Superior temporal gyrus (tissue), 1 donor: ENCODE measurements around the gene PRAMEF8.
"Not testable (repeated sequence)": the region's sequence is repeated elsewhere in the genome, so short reads cannot be mapped to it uniquely, and the experiment has no call there.

Experiments used
- DNase-seq: peaks from one replicate; pipeline ENCODE4 v3.0.0-alpha.2; 2016; ENCODE audit errors: extremely low spot score

Gene PRAMEF8

DNA sequence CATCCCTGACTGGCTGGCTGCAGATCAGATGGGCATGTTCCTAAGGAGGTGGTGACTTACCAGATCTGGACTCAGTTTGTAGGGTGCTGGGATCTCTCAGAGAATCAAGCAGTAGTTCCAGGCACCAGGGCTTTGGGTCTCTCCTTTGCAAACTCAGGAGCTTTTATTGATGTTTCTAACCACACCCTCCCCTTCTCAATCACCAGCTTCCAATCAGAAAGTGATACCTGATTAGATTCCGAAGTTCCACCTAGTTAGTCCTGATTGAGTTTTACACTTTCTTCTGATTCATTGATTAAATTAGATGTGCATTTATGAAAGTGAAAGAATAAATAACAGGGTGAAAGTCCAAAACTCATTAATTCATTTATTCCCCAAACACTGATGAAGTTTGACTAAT, at the start of gene PRAMEF8:
Gene PRAMEF8 (minus strand): TSS at position 101 of the 400 bp plus-strand sequence. CDS start 1,046 bp downstream, outside the sequence.
- DNase-seq, result not testable (repeated sequence)

- not testable (repeated sequence) for DNase-seq
Observed at GRCh38 chr1:13315281-13315680, 30.3 kb upstream of the PRAMEF8 start, which contains the start of gene PRAMEF15. Gene PRAMEF15, plus strand, starts transcription at chr1:13315581. Its CDS starts 2,827 bp downstream, at chr1:13318408.

DNA sequence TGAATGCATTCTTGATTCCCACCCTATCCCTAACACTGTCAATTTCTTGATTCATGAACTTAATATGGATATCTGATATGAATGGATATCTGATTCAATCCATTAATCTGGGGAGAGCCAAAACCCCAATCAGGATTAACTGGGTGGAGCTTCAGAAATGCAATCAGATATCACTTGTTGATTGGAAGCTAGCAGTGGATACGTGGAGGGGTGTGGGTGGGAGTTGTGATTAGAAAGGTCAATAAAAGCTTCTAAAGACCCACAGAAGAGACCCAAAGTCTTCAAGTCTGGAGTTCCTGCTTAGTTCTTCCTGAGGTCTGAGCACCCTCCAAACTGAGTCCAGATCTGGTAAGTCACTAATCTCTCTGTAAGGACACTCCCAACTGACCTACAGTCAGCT, 18.3 kb upstream of the PRAMEF8 start, which contains the start of gene PRAMEF33:
Gene PRAMEF33 (plus strand): TSS at position 301 of the 400 bp plus-strand sequence. CDS start 2,416 bp downstream, outside the sequence.
- not testable (repeated sequence) for DNase-seq

DNA sequence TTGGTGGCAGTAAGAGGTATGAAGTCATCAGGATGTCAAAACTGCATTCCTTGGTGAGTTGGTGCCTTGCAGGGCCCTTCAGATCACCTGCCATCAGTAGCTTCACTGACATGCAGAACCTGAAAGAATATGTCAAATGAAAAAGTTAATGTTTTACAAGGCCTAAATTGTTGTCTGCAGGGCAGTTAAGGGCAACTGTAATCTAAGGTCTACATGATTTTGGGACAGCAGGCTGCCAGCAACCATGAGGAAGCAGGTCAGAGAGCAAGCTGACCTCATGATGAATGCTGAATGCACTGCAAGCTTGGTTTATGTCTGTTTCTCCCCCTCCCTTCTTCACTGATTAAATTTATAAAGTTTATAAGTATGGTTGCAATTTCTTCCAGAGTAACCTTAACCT, 17.3 kb upstream of the PRAMEF8 start:
- not testable (repeated sequence) for DNase-seq

GRCh38 chr1:13298699-13299098, 13.8 kb upstream of the PRAMEF8 start:
- not testable (repeated sequence) for DNase-seq

DNA sequence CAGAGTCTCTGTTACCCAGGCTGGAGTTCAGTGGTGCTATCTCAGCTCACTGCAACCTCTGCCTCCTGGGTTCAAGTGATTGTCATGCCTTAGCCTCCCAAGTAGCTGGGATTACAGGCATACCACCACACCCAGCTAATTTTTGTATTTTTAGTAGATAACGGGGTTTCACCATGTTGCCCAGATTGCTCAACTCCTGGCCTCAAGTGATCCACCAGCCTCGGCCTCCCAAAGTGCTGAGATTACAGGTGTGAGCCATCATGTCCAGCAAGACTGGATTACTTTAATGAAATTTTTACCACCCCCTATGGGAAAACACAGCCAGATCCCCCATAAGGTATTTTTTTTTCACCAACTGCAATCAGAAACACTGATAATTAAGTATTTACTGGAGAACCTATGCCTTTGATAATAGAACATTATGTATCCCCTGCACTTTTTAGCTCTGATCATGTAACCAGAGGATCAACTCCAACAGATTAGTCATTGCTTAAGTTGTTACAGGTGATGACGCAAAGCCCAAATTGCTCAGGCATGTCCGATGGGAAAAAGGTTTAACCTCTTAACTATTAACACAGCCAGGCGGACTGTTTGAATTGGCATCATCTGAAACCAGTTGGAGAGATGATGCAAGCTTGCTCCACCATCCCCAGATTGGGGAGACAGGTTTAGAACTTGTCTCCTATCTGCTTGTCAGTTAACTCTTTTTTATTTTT, 12.4 kb upstream of the PRAMEF8 start:
- not testable (repeated sequence) for DNase-seq

GRCh38 chr1:13289030-13289429, 4.1 kb upstream of the PRAMEF8 start:
- not testable (repeated sequence) for DNase-seq

- DNase-seq, result not testable (repeated sequence)
Observed at GRCh38 chr1:13279617-13280016, 5.3 kb downstream of the PRAMEF8 start.

DNA sequence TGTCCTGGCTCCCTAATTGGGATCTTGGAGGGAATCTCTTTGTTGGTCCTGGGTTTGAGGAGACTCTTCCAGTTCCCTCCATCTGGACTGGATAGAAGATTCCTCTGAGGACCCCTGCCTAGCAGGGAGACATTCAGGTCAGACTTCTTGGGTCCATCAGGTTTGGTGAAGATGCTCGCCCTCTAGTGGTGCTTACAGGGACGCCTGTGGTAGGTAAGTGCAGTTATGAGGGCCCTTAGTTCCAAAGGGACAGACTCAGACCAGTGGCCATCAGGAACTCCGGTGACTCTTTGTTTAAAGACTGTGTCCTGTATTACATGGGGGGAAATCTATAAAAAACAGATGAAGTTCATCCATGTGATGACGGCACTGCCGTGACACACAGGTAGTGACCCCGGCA, 7.9 kb downstream of the PRAMEF8 start:
- DNase-seq, result not testable (repeated sequence)

- DNase-seq, result not testable (repeated sequence)
Observed at GRCh38 chr1:13265124-13265523, 19.8 kb downstream of the PRAMEF8 start.

DNA sequence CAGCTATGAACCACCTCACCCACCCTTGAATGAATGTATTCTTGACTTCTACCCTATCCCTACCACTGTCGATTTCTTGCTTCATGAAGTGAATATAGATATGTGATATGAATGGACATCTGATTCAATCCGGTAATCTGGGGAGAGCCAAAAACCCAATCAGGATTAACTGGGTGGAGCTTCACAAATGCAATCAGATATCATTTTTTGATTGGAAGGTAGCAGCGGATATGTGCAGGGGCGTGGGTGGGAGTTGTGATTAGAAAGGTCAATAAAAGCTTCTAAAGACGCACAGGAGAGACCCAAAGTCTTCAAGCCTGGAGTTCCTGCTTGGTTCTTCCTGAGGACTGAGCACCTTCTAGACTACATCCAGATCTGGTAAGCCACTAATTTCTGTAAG, 31.0 kb downstream of the PRAMEF8 start, which contains the start of gene PRAMEF5:
Gene PRAMEF5 (plus strand): TSS at position 301 of the 400 bp plus-strand sequence. CDS start 5,071 bp downstream, outside the sequence.
- DNase-seq, result not testable (repeated sequence)

GRCh38 chr1:13247122-13247521, 37.8 kb downstream of the PRAMEF8 start:
- DNase-seq, result not testable (repeated sequence)

GRCh38 chr1:13246554-13246871, 38.4 kb downstream of the PRAMEF8 start:
- DNase-seq, result not testable (repeated sequence)

GRCh38 chr1:13245841-13246553, 38.9 kb downstream of the PRAMEF8 start:
- not testable (repeated sequence) for DNase-seq

DNA sequence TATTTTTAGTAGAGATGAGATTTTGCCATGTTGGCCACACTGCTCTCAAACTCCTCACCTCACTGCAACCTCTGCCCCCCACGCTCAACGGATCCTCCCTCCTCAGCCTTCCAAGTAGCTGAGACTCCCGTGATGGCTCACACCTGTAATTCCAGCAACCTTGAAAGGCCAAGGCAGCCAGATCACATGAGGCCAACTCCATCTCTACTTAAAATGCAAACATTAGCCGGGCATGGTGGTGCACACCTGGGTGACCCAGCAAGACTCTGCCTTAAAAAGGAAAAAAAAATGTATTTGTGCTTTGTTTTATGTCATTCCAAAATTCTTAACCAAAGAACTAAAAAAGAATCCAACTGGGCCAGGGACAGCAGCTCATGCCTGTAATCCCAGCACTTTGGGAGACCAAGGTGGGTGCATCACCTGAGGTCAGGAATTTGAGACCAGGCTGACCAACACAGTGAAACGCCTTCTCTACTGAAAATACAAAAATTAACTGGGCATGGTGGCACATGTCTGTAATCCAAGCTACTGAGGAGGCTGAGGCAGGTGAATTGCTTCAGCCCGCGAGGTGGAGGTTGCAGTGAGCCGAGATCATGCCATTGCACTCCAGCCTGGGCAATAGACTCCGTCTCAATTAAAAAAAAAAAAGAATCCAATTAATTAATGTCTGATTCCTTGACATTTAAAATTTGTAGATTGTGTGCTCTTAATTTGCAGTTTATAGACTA, 41.2 kb downstream of the PRAMEF8 start:
- not testable (repeated sequence) for DNase-seq

DNA sequence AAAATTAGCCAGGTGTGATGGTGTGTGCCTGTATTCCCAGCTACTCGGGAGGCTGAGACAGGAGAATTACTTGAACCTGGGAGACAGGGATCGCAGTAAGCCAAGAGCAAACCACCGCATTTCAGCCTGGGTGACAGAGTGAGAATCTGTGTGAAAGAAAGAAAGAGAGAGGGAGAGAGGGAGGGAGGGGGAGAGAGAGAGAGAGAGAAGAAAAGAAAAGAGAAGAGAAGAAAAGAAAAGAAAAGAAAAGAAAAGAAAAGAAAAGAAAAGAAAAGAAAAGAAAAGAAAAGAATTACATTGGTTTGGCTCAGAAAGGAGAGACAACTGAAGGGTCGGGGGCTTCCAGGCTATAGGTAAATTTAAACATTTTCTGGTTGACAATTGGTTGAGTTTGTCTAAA, 45.3 kb downstream of the PRAMEF8 start:
- DNase-seq, result not testable (repeated sequence)

- not testable (repeated sequence) for DNase-seq
Observed at GRCh38 chr1:13237572-13237971, 47.4 kb downstream of the PRAMEF8 start.

DNA sequence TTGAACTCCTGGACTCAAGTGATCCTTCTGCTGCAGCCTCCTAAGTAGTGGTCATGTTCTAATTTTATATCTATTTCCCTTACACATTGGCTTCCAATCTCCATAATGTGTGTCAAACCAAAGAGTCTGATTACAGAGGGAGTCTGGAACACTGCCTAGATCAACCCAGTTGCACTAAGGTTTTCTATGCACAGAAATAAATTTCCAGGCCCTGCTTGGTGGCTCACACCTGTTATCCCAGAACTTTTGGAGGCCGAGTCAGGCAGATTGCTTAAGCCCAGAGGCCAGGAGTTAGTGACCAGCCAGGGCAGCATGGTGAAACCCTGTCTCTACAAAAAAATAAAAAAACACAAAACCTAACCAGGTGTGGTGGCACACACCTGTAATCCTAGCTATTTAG, 50.9 kb downstream of the PRAMEF8 start:
- DNase-seq, result not testable (repeated sequence)

DNA sequence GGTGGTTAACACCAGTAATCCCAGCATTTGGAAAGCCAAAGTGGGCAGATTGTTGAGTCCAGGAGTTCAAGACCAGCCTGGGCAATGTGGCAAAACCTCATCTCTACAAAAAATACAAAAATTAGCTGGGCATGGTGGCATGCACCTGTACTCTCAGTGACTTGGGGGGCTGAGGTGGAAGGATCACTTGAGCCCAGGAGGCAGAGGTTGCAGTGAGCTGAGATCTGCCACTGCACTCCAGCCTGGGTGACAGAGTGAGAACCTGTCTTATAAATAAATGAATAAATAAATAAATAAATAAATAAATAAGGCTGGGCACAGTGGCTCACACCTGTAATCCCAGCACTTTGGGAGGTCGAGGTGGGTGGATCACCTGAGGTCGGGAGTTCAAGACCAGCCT, 52.9 kb downstream of the PRAMEF8 start:
- not testable (repeated sequence) for DNase-seq
